Measurements from ENCODE around the gene TRPT1.

The TRPT1 gene

GRCh38 chr11:64229090-64229743, 3.2 kb upstream of the TRPT1 start:
- no peak for DNase-seq

- DNase-seq, result no peak
These were observed 1.5 kb upstream of the TRPT1 start for GRCh38 chr11:64227405-64227956.

DNA sequence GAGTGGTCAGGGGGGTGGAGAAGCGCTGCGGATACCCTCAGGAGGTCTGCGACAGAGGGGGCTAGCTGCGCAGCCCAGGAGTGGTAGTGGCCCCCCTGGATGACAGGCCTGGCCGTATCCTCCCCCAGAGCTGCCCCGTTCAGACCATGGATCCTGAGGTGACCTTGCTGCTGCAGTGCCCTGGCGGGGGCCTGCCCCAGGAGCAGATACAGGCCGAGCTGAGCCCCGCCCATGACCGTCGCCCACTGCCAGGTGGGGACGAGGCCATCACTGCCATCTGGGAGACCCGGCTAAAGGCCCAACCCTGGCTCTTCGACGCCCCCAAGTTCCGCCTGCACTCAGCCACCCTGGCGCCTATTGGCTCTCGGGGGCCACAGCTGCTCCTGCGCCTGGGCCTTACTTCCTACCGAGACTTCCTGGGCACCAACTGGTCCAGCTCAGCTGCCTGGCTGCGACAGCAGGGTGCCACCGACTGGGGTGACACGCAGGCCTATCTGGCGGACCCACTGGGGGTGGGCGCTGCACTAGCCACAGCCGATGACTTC, 593 bp upstream of the TRPT1 start:
- DNase-seq, result no peak

DNA sequence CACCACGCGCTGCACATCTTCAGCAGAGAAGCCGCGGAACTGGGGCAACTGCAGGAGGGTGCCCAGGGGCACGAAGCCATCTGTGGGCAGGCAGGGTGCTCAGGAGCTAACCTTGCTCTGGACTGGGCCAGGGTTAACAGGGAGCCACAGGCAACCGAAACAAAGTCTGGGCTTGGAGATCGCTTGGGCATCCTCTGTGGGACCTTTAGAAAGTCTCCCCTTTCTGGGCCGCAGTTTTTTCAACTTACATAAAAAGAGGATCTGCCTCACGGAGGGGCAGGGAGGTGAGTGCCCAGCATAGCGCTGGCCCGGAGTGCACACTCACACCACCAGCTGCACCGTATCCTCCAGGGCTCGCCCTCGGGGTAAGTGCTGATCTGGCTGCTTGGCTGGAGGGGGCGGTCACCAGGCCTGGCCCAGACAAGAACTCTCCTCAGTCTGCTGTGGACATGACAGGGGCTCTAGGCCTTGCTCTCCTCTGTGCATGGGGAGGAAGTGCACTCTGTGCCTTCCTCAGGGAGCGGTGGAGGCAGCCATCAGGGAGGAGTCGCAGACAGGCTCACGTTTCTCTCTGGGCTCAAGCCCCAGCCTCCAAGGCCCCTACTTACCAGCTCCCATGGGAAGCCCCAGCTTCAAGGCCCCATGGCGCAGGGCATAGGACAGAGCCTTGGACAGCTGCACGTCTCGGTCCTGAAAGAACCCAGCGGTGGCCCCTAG, 937 bp downstream of the TRPT1 start:
- DNase-seq, result no peak

DNA sequence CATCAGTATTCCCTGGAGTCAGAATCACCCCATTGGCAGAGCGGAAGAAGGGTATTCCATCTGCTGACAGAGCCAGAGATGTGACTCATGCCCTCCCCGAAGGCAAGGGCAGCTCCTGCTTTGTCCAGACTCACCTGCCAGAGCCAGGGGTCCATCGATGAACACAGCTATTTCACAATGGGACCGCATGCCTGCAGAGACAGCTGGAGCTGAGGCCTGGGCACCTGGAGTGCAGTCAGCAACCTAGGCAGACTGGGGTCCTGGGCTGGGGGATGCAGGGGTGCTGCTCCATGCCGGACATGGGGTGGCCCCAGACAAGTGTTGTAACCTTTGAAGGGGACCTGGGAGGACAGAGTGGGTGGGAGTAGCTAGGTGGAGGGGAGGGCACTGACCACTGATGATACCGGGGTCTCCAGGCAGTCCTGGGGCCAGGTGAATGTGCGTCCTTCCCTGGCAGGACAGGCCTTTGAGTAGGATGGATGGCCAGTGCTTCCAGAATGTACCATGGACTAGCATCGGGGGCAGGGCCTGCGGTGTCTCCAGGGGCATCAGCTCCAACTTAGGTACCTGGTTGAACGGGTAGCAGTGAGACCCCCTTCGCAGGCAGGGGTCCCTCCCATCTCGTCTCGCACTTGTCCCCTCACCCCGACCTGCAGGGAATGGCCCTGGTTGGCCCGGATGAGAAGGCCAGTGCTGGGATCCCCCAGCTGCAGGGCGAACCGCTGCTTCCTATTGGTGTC, 1.7 kb downstream of the TRPT1 start:
- no peak for DNase-seq

GRCh38 chr11:64223001-64223651, 2.9 kb downstream of the TRPT1 start:
- no peak for DNase-seq

GRCh38 chr11:64222651-64223000, 3.4 kb downstream of the TRPT1 start:
- no peak for DNase-seq

DNA sequence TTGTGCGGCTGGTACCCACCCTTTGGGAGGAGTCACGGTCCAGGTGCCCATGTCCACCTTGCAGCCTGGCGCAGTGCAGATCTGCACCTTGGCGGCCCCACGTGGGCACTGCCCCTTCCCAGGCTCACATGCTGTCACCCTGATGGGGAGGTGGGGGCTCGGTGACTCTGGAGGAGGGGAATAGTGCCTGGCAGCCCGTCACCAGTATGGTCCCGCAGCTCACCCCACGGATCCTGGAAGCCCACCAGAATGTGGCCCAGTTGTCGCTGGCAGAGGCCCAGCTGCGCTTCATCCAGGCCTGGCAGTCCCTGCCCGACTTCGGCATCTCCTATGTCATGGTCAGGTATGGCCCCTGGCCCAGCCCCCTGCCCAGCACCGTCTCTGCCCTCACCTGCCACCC, 5.2 kb downstream of the TRPT1 start:
- DNase-seq, result no peak

GRCh38 chr11:64220271-64220670, 5.7 kb downstream of the TRPT1 start:
- DNase-seq, result no peak

- DNase-seq, result no peak
These were observed 6.2 kb downstream of the TRPT1 start for GRCh38 chr11:64219755-64220154.

GRCh38 chr11:64219354-64219684, 6.7 kb downstream of the TRPT1 start:
- no peak for DNase-seq

- DNase-seq, result no peak
These were observed 7.2 kb downstream of the TRPT1 start for GRCh38 chr11:64218628-64219353.

- no peak for DNase-seq
These were observed 9.1 kb downstream of the TRPT1 start for GRCh38 chr11:64216879-64217278.

GRCh38 chr11:64211181-64211872, 14.7 kb downstream of the TRPT1 start:
- no peak for DNase-seq

DNA sequence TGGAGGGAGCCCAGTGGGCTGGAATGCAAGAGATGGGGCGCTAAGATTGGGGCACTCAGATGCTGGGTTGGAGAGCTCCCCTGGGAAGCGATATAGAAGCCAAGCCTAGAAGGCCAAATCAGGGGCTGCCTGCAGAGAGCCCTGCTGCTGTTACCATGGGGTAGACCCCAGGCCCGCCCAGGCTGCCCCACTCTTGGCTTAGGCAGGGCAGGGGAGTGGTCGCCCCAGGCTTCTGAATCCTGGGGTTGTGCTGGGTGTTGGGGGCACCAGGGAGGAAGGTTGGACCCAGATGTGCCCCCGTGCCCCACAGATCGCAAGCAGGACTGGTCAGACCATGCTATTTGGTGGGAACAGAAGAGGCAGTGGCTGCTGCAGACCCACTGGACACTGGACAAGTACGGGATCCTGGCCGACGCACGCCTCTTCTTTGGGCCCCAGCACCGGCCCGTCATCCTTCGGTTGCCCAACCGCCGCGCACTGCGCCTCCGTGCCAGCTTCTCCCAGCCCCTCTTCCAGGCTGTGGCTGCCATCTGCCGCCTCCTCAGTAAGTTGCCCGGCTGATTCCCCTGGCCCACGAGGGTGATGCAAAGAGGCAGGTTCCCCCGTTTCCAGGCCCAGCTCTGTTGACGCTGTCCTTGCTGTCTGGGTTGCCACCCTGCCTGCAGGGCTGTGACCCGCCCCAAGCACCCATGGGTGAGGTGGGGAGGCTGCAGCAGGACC, 15.5 kb downstream of the TRPT1 start:
- no peak for DNase-seq

- no peak for DNase-seq
These were observed 16.5 kb downstream of the TRPT1 start for GRCh38 chr11:64209563-64209843.

- no peak for DNase-seq
These were observed 17.0 kb downstream of the TRPT1 start for GRCh38 chr11:64208796-64209562.

DNA sequence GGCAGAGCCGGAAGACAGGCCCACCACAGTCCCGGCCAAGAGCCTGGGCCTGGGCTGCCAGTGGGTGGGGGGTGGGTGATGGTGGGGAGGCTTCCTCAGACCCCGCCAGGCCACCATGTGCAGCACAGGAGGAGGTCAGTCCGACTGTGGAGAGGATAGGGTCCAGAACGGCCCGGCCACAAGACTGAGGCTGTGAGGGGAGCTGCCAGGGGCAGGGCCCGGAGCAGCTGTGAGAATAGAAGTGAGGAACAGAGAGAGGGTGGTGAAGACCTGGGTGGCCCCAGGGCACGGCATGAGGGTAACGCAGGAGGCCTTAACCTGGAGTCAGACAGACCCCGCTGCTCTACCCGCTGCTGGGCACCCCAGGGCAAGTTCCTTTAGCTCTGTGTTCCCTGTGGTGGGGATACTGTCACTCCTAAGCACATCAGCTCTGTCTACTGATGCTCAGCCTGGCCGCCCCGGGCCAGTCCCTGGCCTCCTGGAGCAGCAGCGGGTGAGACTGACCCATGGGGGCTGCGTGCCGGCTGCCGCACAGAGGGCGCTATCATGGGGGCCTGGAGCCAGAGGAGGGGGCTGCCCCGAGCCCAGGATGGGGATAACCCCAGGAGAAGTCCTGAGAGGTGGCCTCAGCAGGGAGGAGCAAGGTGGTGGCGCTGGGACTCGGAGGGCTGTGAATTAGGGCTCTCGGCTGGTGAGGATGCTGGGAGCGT, 17.7 kb downstream of the TRPT1 start:
- no peak for DNase-seq

DNA sequence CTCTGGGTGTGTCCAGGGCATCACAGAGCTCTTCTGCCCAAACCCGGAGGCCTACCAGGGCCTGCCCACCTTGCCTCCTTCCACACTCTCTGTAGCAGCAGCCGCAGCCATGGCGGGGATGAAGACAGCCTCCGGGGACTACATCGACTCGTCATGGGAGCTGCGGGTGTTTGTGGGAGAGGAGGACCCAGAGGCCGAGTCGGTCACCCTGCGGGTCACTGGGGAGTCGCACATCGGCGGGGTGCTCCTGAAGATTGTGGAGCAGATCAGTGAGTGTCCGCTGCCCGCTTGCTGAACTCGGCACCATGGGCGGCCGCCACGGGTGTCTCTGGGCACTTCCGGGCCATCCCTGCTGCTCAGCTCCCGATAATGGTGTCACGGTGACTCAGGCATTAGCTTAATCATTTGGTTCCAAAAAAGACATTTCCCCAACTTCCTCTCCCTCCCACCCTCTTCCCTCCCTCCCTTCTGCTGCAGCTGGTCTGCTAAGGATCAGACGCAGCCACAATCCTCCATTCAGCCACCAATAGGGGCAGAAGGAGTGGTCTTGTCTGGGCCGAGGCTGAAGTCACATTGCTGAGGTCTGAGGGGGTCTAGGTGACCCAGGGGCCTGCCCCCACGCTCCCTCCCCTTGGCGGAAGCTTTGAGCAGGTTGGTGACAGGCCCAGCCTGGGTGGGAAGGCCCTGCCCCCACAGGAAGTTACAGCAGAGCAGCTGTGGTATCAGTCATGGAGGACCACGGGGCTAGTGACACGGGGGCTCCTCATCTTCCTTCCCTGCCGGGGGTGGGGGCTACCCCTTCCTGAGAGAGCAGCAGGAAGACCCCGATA, 18.5 kb downstream of the TRPT1 start:
- no peak for DNase-seq

Measured in GOT3 (cell line).